Coronary artery (tissue), 2 donors: ENCODE results near the gene NT5DC4.

Experiments
- DNase-seq: peaks from one replicate; pipeline ENCODE4 v3.0.0-alpha.2; 2017; ENCODE audit warnings: low spot score
- H3K27ac ChIP-seq, 2 donors: fragments of 200-600 bp; sonication (generic); one replicate each; pipeline ENCODE4 v1.5.1; 2016 to 2019
- H3K4me3 ChIP-seq: fragments of 200-600 bp; sonication (generic); 2 replicates; pipeline ENCODE4 v1.5.1; 2016; ENCODE audit warnings: mild to moderate bottlenecking, moderate library complexity
- TF ChIP-seq, protein P1 (sequence below): fragments of 200-600 bp; sonication (generic); IDR thresholded peaks from one replicate; pipeline ENCODE4 v1.5.1; 2019; ENCODE audit warnings: antibody characterized with exemption

The NT5DC4 gene

DNA sequence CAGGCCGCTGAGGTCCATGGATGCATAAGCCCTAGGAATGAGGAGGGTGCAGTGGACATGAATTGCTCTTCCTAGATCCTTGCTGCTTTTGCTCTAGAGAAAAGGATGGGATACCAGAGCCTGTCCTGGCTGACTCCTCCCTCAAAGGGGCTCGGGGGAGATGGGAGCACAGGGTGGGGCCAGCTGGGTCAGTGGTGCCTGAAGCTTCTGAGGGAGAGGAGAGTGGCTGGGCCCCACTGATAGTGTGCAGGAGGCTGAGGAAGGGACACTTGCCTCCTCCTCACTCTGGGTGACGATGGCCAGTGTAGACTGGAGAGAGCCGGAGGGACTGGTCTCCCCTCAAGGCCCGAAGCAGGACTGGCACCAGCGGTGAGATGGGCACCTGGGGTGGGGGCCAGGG lies at the start of gene NT5DC4:
Gene NT5DC4, plus strand, starts transcription at position 236 of the 400 bp plus-strand sequence. Its CDS starts 60 bp downstream, at position 296.
- Histone ChIP-seq H3K27ac (no peak within 1 kb of the TSS), H3K4me3 (no peak within 1 kb of the TSS)
- peak; percentile 40 for DNase-seq
- TF ChIP-seq, protein P1, sequence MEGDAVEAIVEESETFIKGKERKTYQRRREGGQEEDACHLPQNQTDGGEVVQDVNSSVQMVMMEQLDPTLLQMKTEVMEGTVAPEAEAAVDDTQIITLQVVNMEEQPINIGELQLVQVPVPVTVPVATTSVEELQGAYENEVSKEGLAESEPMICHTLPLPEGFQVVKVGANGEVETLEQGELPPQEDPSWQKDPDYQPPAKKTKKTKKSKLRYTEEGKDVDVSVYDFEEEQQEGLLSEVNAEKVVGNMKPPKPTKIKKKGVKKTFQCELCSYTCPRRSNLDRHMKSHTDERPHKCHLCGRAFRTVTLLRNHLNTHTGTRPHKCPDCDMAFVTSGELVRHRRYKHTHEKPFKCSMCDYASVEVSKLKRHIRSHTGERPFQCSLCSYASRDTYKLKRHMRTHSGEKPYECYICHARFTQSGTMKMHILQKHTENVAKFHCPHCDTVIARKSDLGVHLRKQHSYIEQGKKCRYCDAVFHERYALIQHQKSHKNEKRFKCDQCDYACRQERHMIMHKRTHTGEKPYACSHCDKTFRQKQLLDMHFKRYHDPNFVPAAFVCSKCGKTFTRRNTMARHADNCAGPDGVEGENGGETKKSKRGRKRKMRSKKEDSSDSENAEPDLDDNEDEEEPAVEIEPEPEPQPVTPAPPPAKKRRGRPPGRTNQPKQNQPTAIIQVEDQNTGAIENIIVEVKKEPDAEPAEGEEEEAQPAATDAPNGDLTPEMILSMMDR, result no peak

DNA sequence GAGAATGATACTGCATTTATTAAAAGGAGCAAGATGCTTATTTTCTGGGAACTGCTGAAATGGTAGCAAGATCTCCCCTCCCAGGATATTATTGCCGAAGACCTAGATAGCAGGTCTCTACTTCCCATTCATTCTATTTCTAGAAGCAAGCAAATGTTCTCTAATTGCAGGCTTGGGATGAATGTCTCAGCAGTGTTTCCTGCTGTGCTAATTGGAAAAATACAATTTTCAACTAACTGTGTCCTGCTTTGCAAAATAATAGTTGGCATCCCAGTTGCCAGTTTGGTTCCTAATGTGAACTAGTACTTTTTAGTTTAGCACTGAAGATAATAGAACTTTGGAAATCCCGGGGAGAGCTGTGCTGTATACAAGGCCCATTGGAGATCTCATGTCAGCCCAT lies 49.0 kb upstream of the NT5DC4 start:
- no peak for DNase-seq
- H3K27ac ChIP-seq, result no peak overlapping the region
- TF ChIP-seq, protein P1, result no peak
- H3K4me3 ChIP-seq, result no peak overlapping the region

DNA sequence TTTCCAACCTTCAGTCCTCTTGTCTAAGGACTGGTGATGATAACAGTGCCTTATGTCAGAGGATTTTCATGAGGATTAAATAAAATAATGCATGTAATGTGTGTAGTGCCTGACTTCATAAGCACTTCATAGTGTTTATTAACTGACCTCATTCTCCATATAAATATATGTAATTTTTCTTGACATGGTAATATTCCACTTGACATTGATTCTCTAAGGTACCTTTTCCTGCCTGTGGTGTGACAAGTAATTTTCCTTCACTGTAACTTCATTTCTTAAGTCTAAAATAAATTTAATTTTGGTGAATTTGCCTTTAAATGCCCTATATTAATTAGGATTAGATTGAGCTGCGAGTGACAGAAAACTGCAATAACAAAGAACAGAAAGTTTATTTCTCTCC lies 47.8 kb upstream of the NT5DC4 start:
- TF ChIP-seq, protein P1, result no peak
- Histone ChIP-seq H3K27ac (no peak overlapping the region), H3K4me3 (no peak overlapping the region)
- DNase-seq, result no peak

- DNase-seq, result no peak
- TF ChIP-seq, protein P1, result no peak
- H3K4me3 ChIP-seq, result no peak overlapping the region
- H3K27ac ChIP-seq, result peak overlapping the region in 1 of 2 donors; percentile 26
Measured at GRCh38 chr2:112674229-112674628, 46.6 kb upstream of the NT5DC4 start.

DNA sequence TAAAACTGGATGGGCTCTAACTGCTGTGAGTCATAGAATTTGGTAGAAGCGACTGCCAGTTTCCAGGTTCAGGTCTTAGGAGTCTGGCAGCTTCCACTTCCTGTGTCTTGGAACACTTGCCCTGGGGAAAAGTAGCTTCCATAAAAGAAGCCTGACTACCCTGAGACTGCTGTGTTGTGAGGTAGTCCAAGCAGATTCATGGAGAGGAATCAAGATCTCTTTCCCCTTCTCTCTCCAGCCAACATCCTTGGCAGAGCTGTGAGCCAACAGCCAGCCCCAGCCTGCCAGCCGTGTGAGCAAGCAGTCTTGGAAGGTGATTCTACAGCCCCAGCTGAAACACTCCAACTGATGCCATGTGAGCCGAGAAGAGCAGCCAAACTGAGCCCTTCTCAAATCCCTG lies 41.3 kb upstream of the NT5DC4 start:
- Histone ChIP-seq H3K4me3 (no peak overlapping the region), H3K27ac (no peak overlapping the region)
- no peak for DNase-seq
- TF ChIP-seq, protein P1, result no peak

GRCh38 chr2:112680666-112681101 lies 40.1 kb upstream of the NT5DC4 start:
- TF ChIP-seq, protein P1, result no peak
- no peak overlapping the region for H3K27ac ChIP-seq
- H3K4me3 ChIP-seq, result no peak overlapping the region
- DNase-seq, result no peak

DNA sequence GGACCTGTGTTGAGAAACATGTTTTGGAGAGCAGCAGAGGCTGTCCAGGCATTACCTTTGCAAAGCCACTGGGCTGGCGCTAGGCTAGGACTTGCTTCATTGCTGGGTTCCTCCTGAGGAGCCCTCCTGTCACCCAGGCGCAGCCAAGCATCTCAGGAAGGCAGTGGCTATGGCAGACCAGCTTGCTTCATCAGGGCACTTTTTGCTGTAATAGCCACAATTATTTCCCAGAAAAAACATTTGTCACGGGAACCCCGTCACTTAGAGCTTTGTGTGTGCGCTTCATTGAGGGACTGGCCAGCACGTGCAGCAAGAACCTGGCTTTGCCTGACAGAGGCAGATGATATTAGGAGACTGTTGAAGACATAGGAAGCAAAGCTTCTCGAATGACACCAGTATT lies 38.7 kb upstream of the NT5DC4 start:
- TF ChIP-seq, protein P1, result no peak
- no peak for DNase-seq
- Histone ChIP-seq H3K4me3 (no peak overlapping the region), H3K27ac (no peak overlapping the region)
